Activated CD4-positive, CD25-positive, alpha-beta regulatory T cell treated with anti-CD3 and anti-CD28 coated beads, Interleukin-2, amount 50 U/mL, for 16 hours (primary cell): Measurements from ENCODE around the gene CDC14B.
"Not testable (repeated sequence)": the region's sequence is repeated elsewhere in the genome, so short reads cannot be mapped to it uniquely, and the experiment has no call there.

Experiments
- DNase-seq: peaks from one replicate; pipeline ENCODE4 v3.0.0-alpha.2; 2020; ENCODE audit warnings: low read depth, low spot score

The CDC14B gene

DNA sequence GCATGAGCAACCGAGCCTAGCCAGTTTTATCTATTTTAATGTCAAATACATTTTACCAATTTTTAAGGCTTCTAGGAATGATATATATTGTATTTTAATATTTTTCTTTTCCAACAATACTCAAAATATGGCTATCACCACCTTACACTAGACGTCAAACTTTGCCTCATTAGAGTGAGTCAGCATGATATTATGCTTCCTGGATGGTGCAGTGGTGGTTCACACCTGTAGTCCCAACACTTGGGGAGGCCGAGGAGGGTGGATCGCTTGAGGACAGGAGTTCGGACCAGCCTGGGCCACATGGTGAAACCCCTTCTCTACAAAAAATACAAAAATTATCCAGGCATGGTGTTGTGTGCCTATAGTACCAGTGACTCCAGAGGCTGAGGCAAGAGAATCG lies 7.3 kb upstream of the CDC14B start:
- DNase-seq, result no peak

DNA sequence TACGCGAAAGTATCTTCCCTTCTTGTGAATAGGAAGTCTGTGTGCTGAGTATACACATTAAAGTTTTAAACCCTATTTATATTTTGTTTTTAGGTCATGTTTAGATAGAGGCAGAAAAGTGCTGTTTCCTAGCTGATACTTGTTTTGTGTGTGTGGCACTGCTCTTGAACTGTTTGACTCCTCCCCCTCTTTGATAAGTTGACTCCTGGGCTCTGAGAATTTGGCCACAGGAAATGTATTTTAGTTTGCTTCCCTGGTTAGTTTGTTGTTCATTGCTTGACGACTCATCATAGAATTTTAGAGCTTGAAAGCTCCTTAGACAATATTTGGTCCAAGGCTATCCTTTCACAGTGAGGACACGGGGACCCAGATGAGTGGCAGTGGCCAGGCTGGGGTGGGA lies 2.0 kb upstream of the CDC14B start:
- no peak for DNase-seq

DNA sequence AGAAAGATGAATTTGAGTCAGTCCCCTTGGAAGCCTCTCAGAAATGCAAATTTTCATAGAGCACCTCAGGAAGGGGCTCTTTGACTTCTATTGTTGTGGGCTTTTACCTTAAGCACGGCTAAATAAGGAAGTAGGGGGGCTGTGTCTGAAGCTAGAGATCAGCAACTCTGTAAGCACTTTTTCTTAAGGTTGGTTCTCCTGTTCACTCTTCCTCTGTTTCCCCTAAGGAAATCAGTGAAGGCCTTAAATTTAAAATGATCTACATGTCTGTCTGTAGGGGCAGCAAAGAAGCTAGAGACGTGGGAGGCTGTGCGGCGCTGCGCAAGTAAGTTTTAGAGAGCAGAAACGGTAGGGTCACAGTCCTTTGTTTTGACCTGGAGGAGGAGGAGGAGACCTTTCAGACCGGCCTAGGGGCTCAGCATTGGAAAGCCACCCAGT lies 1.2 kb upstream of the CDC14B start:
- no peak for DNase-seq

DNA sequence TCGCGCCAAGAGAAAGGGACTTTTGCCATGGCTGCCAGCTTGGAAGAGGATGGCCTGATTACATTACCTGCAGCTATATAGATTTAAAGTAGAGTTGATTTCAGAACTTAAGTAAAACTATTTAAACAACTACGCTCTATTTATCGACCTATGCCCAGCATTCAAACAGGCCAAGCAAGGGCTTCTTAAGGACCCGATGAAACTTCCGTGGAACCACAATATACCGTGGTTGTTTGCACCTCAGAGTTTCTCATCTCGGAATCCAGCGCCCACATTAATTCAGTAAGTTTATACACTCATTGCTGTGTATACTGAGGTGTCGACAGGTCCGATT lies 505 bp upstream of the CDC14B start:
- DNase-seq, result no peak

DNA sequence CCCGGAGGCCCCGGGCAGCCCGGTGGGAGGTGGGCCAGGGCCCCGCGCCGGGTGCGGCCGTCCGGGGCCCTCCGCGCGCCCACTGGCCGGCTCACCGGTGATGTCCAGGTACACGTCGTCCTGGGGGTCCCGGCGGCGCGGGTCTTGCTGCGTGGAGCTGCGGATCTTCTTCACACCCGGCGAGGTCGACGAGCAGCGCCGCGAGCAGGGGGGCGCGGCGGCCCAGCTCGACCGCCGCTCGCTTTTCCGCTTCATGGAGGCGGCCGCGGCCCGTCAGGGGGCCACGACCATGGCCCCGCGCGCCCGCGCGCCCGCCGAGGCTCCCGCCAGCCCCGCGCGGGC lies 548 bp downstream of the CDC14B start:
- no peak for DNase-seq

DNA sequence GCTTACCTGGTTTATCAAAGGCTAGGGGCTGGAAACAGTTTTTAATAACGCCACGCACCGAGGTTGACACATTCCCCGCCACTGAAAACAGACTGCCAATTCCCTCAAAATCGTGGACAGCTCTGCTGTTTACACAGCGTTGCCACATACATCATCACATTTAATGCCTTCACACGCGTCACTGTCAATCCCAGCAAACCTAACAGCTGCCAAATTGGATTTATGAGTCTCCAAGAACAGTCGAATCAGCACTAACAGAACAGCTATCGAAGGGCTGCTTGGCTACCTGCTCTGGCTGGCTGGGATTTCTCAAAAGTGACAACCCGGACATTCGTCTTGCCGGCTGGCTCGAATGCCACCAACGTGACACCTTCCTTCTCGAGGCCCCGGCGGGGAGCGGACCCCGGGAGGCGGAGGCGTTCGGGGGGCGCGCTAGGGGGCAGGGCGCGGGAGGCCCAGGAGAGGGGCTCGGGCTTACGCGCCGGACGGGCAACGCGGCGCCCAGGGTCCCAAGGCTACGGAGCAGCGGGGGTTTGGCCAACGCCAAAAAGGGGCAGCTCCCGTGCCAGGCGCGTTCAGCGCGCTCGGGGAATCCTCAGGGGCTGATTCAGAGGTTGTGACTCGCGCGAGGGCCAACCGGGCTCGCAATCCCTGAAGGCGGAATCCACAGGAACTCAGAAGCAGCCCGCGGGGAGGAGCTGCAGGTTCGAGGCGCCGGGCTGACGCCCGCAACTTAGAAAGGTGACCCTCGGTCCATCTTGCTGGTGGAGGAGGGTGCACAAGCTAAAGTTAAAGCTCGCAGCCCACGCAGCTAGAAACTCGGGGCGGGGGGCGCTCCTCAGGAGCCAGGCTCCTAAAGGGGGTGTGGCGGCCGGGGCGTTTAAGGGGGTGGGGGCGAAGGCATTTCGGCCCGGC lies 1.2 kb downstream of the CDC14B start:
- no peak for DNase-seq

DNA sequence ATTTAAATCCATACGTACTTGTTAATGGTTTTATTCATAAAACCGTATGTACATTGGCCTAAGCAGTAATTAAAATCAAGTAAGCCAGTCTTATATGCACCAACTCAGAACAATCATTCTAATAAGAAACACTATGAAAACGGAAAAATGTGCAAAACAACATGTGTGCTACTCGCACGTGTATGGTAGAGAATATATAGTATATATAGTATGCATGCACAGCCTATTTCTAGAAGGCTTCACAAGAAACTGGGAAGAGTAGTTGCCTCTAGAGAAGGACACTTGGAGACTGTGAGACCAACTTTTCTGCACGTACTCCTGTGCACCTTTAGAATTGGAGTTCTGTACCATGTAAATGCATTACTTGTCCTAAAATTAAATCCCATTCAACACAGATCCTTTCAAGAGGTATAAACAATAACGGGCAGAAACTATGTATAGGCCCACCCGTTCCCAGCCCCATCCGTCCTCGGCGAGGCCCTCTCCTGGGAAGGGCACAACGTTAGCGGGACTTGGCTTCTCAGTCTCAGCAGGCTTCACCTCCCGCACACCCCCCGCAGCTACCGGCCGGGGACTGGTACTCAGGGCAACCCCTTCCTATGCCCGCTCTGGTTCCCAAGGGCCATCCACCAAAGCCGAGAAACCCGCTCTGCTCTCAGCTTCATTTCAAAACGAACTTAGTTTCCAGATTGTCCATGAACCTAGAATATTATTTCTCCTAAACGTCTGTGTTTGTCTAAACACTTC lies 2.0 kb downstream of the CDC14B start:
- no peak for DNase-seq

DNA sequence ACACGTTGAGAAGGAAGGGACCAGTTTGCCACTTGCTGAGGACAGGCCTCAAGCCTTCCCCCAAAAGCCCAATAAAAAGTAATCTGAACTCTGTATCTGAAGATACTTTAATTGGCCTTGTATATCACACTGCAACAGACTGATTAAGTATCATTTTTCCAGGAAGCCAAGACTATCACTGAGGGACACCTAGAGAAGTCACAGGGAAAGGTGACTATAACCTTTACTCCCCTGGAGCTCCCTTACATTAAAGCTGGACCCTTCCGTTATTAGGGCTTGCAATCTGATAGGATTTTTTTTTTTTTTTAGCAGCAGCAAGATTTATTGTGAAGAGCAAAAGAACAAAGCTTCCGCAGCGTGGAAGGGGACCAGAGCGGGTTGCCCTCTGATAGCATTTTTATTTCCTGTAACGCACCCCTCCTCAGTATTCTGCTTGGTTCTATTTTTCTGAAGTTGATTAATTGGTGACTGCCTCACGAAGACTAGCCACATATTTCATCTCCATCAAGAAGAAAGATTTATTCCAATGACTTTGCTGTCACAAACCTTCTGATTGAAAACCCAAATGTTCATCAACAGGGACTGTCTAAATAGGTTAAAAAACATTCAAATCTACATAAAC lies 2.7 kb downstream of the CDC14B start:
- DNase-seq, result no peak

DNA sequence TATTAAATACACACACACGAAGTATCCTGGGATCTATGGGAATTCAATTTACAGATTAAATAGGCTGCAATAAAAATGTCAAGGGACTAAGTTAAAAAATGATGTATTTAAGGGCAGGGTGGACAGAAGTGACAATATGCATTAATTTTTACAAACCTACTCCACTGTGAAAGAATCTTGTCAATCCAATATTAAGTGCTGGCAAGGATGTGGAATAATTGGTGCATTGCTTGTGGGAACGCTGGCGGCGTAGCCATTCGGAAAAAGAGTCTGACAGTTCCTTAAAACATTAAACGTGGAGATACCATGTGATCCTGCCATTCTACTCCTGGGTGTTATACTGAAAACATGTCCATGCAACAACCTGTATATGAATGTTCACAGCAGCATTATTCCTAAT lies 4.2 kb downstream of the CDC14B start:
- DNase-seq, result no peak

DNA sequence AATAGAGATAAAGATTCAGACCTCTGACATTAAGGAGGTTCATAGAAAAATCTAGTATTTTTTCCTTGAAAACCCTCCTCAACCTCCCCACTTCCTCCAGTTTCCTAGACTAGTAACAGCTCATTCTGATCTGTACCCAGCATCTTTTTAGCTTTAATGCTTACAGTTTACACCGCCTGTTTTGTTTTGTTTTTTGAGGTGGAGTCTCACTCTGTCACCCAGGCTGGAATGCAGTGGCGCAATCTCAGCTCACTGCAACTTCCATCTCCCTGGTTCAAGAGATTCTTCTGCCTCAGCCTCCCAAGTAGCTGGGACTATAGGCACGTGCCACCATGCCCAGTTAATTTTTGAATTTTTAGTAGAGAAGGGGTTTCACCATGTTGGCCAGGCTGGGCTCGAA lies 5.0 kb downstream of the CDC14B start:
- not testable (repeated sequence) for DNase-seq

DNA sequence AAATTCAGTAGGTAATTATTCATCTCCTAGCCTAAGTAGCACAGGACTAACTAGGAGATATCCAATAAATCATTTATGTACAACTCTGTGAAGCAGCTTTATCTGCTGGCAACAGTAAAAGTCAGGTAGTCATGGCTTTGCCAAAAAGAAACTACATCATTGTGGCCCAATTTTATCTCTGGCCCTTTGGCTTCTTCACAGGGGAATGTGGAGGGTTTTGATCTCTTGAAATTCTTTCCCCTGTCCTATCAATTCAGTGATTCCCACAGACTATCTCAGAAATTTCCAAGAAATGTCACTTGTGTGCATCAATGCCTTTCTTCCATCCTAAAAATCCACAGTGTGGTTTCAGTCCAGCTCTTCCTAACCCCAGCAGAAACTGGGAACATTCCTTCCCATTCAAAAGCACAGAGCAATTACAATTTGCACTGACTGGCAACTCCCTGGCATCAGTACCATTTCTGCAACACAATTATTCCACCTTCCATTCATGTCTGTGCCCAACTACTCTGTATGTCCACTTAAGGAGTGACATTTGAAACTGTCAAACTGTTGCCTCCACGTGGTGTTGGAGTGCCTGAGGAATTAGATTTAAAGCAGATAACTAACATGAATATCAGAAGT lies 6.6 kb downstream of the CDC14B start:
- DNase-seq, result no peak

DNA sequence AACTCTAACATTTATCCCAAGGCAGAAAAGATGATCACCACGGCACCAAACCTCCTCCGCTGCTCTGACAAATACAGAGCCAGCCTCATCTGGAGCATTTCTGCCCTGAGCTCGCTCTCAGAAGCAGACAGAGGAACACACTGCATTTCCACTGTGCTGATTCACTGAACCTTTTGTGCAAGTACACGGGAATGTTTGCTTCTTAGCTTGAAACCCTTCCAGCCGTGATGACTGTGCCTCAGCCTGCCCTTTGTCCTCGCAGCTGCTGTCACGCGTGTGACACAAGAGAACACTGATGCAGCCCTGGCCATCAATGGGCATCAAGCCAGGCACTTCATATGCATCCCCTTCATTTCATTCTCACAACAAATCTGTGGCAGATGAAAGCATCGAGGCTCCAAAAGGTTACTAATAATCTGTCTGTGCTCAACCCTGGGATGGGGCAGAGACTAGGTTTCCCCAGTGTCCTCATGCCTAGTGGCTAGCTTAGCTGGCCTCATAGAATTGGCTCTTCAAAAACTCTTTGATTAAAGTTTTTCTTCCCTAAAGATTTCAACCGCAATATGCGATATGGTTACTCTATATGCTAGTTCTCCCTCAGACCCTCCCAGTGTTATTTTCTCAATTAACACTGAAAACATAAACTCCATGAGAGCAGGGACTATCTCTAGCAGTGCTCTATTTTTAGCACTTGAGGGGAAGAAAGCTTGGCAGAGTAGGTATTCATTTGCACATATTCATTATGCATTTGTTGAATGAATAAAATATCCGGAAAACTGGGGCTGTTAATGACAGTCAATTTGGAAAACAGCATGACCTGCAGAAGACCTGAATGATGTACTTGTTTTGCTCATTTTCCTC lies 7.3 kb downstream of the CDC14B start:
- no peak for DNase-seq

DNA sequence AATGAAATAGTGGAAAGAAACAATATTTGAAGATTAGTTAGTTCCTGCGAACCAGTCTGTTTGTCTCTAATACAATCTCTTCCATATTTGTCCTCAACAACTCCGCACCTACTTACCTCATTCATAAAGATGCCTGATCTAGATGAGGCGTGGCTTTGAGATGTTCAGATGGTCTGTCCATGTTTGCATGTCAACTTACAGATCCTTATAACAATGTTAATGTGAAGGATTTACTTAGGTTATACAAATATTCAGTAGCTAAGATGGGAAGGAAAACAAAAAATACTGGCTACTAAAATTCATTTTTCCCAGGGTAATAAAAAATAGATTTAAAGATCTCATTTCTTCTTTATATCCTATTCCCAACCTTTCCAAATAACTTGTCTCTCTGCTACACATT lies 8.3 kb downstream of the CDC14B start:
- no peak for DNase-seq

DNA sequence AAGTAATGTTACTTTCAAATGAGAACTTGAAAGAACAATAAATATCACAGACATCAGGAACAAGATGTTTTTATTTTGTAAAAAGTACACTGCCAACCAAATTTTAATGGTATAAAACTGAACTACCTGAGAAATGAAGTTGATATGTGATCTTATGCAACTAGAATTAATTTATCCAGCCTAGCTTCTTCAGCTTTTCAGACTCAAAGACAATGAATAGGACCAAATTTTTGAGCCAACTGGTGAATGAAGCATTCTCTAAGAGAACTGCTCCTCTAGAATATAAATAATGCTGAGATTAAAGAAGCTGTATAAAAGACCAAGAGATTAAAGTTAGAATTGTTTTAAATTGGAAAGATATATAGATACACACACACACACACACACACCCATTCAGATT lies 9.9 kb downstream of the CDC14B start:
- no peak for DNase-seq

DNA sequence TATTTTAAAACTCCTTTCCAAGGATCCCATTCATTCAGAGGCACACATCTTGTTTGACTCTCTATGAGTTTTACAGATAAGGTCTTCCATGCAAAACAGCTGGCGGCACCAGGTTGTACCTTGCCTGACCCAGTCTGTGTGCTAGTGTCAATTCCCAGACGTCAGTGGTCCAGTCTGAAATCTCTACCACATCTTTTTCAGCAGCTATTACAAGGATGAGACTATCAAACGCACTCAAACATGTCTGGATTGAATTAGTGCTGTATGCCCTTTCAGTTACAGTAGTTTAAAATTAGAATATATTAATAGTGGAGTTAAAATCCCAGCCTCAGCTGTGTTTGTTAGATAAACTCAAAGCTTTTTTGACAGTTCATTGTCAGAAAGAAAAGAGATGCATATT lies 11.7 kb downstream of the CDC14B start:
- DNase-seq, result no peak

DNA sequence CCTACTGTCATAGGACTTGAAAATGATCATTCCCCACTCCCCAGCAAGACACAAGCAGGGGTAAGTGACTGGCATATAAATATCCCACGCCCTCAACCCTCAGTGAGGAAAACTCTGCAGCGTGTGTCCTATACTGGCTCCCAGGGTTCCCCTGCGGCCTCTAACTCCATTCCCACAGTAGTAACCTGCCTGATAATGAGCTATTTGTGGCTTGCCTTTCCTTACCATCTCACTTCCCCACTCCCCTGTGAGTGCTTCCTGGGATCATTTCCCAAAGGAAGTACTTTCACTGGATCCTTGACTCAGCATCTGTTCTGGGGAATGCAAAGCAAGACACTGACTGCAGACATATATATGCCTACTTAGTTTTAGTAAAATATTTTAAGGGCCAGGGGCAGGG lies 14.3 kb downstream of the CDC14B start:
- no peak for DNase-seq

DNA sequence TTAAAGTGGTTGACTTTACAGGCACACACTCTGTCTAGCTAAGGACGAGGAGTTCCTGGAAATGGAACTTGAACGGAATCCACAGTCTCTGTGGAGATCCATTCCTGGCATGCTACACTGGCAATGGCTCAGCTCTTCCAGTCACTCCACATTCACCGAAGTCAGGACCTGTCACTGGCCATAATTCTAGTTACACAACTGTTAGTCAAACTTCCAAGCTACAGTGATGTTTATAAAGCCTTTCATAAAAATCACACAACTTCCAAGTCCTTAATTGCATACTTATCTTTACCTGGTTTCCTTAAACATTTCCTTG lies 15.7 kb downstream of the CDC14B start:
- no peak for DNase-seq

DNA sequence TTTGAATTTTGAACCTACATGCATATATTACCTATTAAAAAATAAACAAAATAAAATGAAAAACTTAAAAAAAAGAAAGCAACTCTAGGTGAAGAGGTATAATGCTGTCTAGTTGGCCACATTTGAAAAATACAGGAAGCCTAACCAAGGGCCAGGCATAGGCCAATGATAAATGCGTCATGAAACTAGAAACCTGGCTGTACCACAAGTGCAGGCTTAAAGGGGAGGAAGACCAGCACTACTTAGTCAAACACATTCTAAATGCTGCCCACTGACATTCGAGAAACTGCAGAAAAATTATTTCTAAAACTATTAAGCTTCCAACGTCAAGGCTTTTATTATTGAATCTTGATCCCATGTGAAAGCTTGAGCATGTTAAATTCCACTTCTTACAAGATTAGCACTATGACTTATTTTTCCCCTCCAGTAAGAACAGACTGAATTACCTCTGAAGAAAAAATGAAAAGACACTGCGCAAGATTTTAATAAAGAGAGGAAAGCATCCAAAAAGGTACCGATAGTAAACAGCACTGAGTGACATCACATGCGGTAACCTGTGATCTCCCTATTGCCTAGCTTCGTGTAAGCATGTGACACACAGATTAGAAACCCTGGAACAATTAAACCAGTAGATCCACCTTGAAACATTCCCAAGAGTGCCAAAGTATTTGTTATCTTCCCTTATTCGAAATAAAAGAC lies 16.2 kb downstream of the CDC14B start:
- no peak for DNase-seq

DNA sequence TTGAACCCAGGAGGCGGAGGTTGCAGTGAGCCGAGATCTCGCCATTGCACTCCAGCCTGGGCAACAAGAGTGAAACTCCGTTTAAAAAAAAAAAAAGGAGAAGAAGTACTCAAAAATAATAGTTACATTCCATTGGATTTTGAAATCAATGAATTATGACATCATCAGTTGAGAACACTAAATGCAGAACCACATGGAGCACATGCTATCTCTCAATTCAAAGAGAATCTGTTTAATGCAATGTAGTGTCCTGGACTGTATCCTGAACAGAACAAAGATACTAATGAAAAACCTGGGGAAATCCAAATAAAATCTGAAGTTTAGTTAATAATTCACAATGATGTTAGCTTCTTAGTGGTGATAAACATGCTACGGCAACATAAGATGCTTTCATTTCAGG lies 20.3 kb downstream of the CDC14B start:
- no peak for DNase-seq

DNA sequence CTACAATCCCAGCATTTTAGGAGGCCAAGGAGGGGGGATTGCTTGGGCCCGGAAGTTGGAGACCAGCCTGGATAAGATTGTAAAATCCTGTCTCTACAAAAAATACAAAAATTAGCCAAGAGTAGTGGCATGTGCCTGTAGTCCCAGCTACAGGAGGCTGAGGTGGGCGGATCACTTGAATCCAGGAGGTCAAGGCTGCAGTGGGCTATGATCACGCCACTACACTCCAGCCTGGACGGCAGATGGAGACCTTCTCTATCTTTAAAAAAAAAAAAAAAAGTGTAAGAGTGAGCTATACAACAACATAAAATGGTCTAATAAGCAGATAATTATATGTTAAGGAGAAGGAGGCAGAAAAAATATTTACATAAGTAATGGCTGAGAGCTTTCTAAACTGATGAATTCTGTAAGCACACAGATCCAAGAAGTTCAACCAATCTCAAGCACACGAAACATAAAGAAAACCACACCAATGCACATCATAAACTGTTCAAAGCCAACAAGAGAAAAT lies 23.0 kb downstream of the CDC14B start:
- DNase-seq, result no peak
